ENCODE results near the gene TREX2.
"Not testable (repeated sequence)": the region's sequence is repeated elsewhere in the genome, so short reads cannot be mapped to it uniquely, and the experiment has no call there.

Gene TREX2

DNA sequence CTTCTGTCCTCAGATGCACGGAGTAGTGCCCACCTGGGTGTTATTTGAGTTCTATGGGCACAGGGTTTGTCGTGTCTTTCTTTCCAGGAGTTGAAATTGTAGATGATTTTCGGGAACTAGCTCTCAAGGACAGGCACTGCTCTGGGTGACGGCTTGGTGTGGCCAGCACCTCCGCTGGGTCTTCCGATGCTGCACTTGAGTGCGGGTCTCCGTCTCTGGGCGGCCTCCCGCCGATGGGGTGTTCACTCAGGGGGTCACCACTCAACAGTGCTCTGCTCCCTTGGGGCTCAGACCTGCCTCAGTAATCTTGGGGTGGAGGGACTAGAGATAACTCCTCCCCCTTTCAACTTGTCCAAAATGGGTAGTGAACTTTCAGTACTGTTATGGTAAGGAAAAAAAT lies 32.1 kb downstream of the TREX2 start:
- H3K27me3 Mint-ChIP-seq = no peaks in the 10 kb centered on the region
- peaks cover 8% of the 10 kb centered on the region for H3K4me1 Mint-ChIP-seq (ENCODE audit: low read depth)
- no peak overlapping the region for H3K27ac Mint-ChIP-seq
- H3K36me3 Mint-ChIP-seq (ENCODE audit: low read depth) = no peaks in the 10 kb centered on the region
- no peaks in the 10 kb centered on the region for H3K9me3 Mint-ChIP-seq
- peak overlapping the region; percentile 26 for H3K4me3 Mint-ChIP-seq

DNA sequence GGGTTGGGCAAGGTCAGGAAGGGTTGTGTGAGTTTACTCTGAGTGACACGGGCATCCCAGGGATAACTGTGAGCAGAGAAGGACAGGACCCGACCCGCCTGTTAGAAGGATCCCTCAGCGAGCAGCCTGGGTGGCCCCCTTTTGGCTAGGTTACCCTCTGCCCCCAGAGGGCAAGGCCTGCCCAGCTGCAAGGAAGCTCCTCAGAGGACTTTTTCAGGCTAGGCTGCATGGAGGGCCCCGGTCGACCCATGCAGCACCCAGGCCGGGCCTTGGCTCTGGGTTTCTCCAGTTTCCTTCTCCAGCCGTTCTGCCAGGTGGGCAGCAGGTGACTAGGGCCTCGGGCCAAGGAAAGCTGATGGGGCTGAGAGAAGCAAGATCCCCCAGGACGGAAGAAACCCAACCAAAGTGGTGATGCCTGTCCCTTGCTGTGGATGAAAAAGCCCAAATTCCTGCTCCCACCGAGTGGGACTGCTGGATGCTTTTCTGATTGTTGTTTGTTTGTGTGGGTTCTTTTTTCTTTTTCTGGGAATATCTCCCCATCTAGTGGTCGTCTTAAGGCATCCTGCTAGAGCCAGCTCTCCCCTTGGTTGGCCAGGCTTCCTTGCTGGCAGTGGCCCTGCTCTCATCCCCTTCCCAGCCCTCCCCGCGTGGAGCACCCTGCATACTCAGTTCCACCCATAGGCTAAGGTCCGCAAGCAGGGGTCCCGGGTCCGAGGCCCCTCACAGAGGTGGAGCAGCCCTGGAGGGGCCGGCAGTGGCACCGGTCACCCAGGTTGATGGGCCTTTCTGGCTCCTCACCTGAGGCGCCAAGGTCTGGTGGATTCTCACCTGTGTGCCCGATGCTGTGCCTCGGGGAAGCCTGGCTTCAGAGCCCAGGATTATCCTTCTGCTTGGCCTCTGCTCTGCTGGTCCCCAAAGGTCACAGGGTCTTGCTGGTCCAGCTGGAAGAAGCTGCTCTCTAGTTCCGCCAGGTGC lies 32.8 kb downstream of the TREX2 start:
- Mint-ChIP-seq H3K4me1 (ENCODE audit: low read depth) (peaks cover 8% of the 10 kb centered on the region), H3K36me3 (ENCODE audit: low read depth) (no peaks in the 10 kb centered on the region), H3K4me3 (no peak overlapping the region), H3K27ac (no peak overlapping the region), H3K9me3 (no peaks in the 10 kb centered on the region), H3K27me3 (no peaks in the 10 kb centered on the region)

DNA sequence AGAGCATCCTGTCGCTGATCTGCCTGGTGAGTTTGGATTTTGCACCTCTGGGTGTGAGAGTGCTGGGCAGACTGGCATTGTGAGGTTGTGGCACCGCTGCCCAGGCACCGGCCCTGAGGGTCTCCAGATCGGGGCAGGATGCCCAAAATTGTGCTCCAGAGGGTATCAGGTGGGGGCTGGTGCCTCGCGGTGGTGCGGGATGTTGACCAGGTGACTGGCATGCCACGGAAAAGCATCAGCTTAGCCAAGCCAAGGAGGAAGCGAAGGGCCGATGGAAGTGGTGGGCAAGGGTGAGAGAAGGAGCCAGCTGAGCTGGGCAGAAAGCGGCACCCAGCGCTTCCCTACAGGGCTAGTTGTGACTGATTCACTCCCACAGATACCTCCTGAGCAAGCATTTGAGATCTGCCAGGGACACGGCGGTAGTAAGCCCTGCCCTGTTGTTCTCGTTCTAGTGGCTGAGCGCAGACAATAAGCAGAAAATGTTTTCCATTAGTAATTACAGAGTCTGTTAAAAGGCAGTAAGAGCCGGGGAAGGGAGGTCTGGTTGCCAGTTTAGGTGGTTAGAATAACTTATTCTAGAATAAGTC lies 33.8 kb downstream of the TREX2 start:
- Mint-ChIP-seq H3K27ac (no peak overlapping the region), H3K4me3 (peak overlapping the region; percentile 80), H3K4me1 (ENCODE audit: low read depth) (peaks cover 8% of the 10 kb centered on the region), H3K36me3 (ENCODE audit: low read depth) (no peaks in the 10 kb centered on the region), H3K27me3 (no peaks in the 10 kb centered on the region), H3K9me3 (no peaks in the 10 kb centered on the region)

DNA sequence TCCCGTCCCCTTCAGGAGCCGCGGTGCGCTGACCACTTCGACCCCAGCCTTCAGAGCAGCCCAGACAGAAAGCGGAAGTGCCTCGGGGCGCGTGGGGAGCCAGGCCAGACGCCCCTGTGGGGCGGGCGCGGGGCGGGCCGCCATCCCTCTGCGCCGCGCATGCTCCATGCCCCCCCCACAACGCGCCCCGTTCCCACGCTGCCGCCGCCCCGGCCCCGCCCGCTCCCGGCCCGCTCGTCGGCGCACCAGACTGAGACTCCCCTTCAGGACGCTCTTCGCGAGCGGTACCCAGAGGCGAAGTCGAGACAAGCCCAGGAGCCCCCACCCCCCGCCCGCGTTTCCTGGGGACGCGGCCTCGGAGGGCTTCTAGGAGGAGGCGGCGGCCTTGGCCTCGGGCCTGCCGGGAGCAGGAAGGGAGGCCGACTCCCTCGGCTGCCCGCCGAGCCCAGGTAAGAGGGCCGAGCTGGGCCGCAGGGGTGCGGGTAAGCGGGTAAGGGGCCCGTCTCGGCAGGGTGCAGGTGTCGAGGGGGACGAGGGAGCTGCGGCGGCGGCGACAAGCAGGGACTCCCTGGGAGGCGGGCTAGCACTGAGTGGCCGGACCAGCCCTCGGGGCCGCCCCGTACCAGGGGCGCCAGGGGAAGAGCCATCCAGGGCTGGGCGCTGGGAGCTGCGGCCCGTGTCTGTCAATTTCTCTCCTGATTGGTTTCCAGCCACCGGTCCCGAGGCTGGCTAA lies 34.4 kb downstream of the TREX2 start, which contains the start of gene ZFP92:
ZFP92 (plus strand) TSS at position 218 of the 733 bp plus-strand sequence. CDS start 6,851 bp downstream, outside the sequence.
- no peaks in the 10 kb centered on the region for H3K27me3 Mint-ChIP-seq
- H3K27ac Mint-ChIP-seq = no peak within 1 kb of the TSS
- H3K9me3 Mint-ChIP-seq = no peaks in the 10 kb centered on the region
- H3K36me3 Mint-ChIP-seq (ENCODE audit: low read depth) = no peaks in the 10 kb centered on the region
- peak within 1 kb of the TSS; percentile 80 for H3K4me3 Mint-ChIP-seq
- peaks cover 8% of the 10 kb centered on the region for H3K4me1 Mint-ChIP-seq (ENCODE audit: low read depth)

DNA sequence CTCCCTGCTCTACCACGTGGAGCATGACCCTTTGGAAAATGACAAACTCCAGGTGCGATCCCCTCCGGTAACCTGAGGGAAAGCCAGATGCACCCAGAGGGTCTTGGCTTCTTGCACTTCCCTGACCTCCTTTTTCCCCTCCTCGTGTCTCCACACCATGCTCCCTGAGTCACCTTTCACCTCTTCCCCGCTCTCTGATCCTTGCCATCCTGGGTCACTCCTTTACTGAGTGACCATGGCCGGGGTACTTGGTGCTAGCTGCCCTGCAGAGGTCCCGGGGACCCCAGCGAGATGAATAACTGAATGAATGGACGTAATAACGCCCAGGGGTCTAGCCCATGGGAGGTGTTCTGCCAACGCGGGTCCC lies 35.0 kb downstream of the TREX2 start:
- Mint-ChIP-seq H3K36me3 (ENCODE audit: low read depth) (no peaks in the 10 kb centered on the region), H3K27me3 (no peaks in the 10 kb centered on the region), H3K9me3 (no peaks in the 10 kb centered on the region), H3K4me3 (peak overlapping the region; percentile 72), H3K27ac (no peak overlapping the region), H3K4me1 (ENCODE audit: low read depth) (peaks cover 8% of the 10 kb centered on the region)

DNA sequence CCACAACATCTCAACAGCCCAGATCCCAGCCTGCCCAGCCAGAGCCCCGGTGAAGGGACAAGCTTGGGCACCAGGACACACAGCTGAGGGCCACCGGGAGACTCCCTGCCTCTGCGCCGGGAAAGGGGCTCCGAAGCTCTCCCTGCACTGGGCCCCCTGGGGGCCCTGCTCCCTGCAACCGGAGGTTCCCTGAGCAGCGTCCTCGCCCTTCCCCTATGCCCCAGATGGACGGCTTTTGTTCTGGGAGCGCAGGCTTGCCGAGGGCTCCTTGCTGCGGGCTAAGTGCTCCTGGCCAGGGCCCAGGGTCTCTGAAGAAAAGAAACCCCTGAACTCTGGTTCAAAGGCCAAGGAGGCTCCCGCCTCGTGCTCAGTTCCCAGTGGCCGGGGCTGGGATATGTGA lies 35.5 kb downstream of the TREX2 start:
- H3K27me3 Mint-ChIP-seq = no peaks in the 10 kb centered on the region
- no peak overlapping the region for H3K27ac Mint-ChIP-seq
- no peaks in the 10 kb centered on the region for H3K9me3 Mint-ChIP-seq
- no peaks in the 10 kb centered on the region for H3K36me3 Mint-ChIP-seq (ENCODE audit: low read depth)
- H3K4me1 Mint-ChIP-seq (ENCODE audit: low read depth) = peaks cover 8% of the 10 kb centered on the region
- H3K4me3 Mint-ChIP-seq = peak overlapping the region; percentile 72

- no peak overlapping the region for H3K4me3 Mint-ChIP-seq
Observed at GRCh38 chrX:153409414-153410101, 36.3 kb downstream of the TREX2 start.

GRCh38 chrX:153408871-153409351 lies 36.9 kb downstream of the TREX2 start:
- Mint-ChIP-seq H3K36me3 (ENCODE audit: low read depth) (no peaks in the 10 kb centered on the region), H3K9me3 (no peaks in the 10 kb centered on the region), H3K4me1 (ENCODE audit: low read depth) (peaks cover 8% of the 10 kb centered on the region), H3K27ac (no peak overlapping the region), H3K4me3 (no peak overlapping the region), H3K27me3 (no peaks in the 10 kb centered on the region)

More at GRCh38 chrX:153409414-153410101, 36.3 kb downstream of the TREX2 start:
- Mint-ChIP-seq H3K9me3 (no peaks in the 10 kb centered on the region), H3K36me3 (ENCODE audit: low read depth) (no peaks in the 10 kb centered on the region), H3K4me1 (ENCODE audit: low read depth) (peaks cover 8% of the 10 kb centered on the region), H3K27ac (no peak overlapping the region), H3K27me3 (no peaks in the 10 kb centered on the region)

- Mint-ChIP-seq H3K4me1 (ENCODE audit: low read depth) (peaks cover 8% of the 10 kb centered on the region), H3K36me3 (ENCODE audit: low read depth) (no peaks in the 10 kb centered on the region), H3K27ac (no peak overlapping the region), H3K27me3 (no peaks in the 10 kb centered on the region), H3K4me3 (no peak overlapping the region), H3K9me3 (no peaks in the 10 kb centered on the region)
Observed at GRCh38 chrX:153408221-153408721, 37.6 kb downstream of the TREX2 start.

GRCh38 chrX:153407736-153408135 lies 38.1 kb downstream of the TREX2 start:
- H3K9me3 Mint-ChIP-seq = no peaks in the 10 kb centered on the region
- H3K27ac Mint-ChIP-seq = no peak overlapping the region
- H3K36me3 Mint-ChIP-seq (ENCODE audit: low read depth) = no peaks in the 10 kb centered on the region

DNA sequence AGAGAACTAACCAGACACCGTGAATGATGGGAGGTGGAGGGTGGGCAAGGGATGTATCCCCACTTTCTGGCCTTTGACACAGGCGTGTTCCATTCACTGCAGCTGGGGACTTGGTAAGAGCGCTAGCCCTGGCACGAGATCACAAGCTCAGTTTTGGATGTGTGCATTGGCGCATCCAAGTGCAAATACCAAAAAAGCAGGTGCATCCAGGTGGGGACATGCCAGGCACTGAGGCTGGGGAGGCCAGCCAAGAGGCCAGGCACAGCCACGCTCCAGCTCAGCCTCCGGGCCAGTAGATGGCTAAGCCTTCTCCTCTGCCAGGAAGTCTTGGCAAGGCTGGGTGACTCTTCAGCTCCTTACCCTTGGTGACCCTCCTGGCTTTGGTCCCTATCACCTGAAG lies 39.0 kb downstream of the TREX2 start:
- Mint-ChIP-seq H3K27me3 (no peaks in the 10 kb centered on the region), H3K9me3 (no peaks in the 10 kb centered on the region), H3K36me3 (ENCODE audit: low read depth) (no peaks in the 10 kb centered on the region), H3K27ac (no peak overlapping the region), H3K4me3 (no peak overlapping the region), H3K4me1 (ENCODE audit: low read depth) (peaks cover 1% of the 10 kb centered on the region)

More at GRCh38 chrX:153407736-153408135, 38.1 kb downstream of the TREX2 start:
- H3K4me3 Mint-ChIP-seq = no peak overlapping the region
- peaks cover 8% of the 10 kb centered on the region for H3K4me1 Mint-ChIP-seq (ENCODE audit: low read depth)
- H3K27me3 Mint-ChIP-seq = no peaks in the 10 kb centered on the region

DNA sequence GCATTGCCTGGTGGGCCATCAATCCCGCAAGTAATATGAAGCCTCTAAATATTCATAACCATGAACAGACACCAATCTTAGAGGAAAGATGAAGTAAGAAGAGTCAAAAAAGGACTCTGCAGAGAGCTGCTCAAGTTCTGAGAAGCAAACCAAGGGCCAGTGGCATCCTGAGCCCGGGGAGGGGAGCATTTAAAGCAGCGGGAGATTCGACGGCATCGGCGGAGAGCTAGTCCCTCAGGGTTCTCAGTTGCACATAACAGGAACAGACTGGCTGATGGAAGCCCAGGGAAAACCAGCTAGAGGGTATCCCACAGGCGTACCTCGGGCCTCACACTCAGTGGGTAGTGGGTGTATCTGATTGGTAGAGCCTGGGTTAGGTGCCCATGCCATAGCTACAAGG lies 39.8 kb downstream of the TREX2 start:
- H3K36me3 Mint-ChIP-seq (ENCODE audit: low read depth) = no peaks in the 10 kb centered on the region
- no peak overlapping the region for H3K4me3 Mint-ChIP-seq
- H3K9me3 Mint-ChIP-seq = no peaks in the 10 kb centered on the region
- H3K27ac Mint-ChIP-seq = no peak overlapping the region
- H3K4me1 Mint-ChIP-seq (ENCODE audit: low read depth) = no peaks in the 10 kb centered on the region
- no peaks in the 10 kb centered on the region for H3K27me3 Mint-ChIP-seq

- Mint-ChIP-seq H3K27me3 (no peaks in the 10 kb centered on the region), H3K9me3 (no peaks in the 10 kb centered on the region), H3K27ac (no peak overlapping the region), H3K4me1 (ENCODE audit: low read depth) (no peaks in the 10 kb centered on the region), H3K36me3 (ENCODE audit: low read depth) (no peaks in the 10 kb centered on the region), H3K4me3 (no peak overlapping the region)
Observed at GRCh38 chrX:153405426-153405825, 40.4 kb downstream of the TREX2 start.

- H3K4me1 Mint-ChIP-seq (ENCODE audit: low read depth); H3K27me3 Mint-ChIP-seq; H3K9me3 Mint-ChIP-seq: not testable (repeated sequence)
Observed at GRCh38 chrX:153404333-153404732, 41.5 kb downstream of the TREX2 start.

More at GRCh38 chrX:153404333-153404732, 41.5 kb downstream of the TREX2 start:
- not testable (repeated sequence) for H3K27ac Mint-ChIP-seq; H3K4me3 Mint-ChIP-seq; H3K36me3 Mint-ChIP-seq (ENCODE audit: low read depth)
